Neural cell (in vitro differentiated cells): ENCODE data around the gene VWA3B.

ENCODE experiments used
- CTCF ChIP-seq: fragments of 450-650 bp; IDR thresholded peaks from 2 replicates; pipeline ENCODE4 v1.5.1; 2014; ENCODE audit warnings: antibody characterized with exemption, mild to moderate bottlenecking, moderate library complexity; ENCODE audit not compliant: poor library complexity, severe bottlenecking
- EZH2 ChIP-seq: fragments of 200-600, 300-800 bp; shearing (Covaris generic), sonication (generic); IDR thresholded peaks from 2 replicates; pipeline ENCODE4 v1.6.1; 2014; ENCODE audit warnings: antibody characterized with exemption, low read length, borderline replicate concordance, mild to moderate bottlenecking; ENCODE audit not compliant: insufficient read depth, poor library complexity, severe bottlenecking
- MXI1 ChIP-seq: fragments of 450-650 bp; conservative IDR thresholded peaks from 2 replicates; pipeline ENCODE4 v1.6.1; 2014; ENCODE audit warnings: antibody characterized with exemption, mild to moderate bottlenecking; ENCODE audit not compliant: poor library complexity, severe bottlenecking
- POLR2AphosphoS5 ChIP-seq: IDR thresholded peaks from 2 replicates; pipeline ENCODE4 v1.6.1; 2012
- RAD21 ChIP-seq: fragments of 450-650 bp; conservative IDR thresholded peaks from 2 replicates; pipeline ENCODE4 v1.6.1; 2014; ENCODE audit warnings: antibody characterized with exemption, mild to moderate bottlenecking, moderate library complexity

GRCh38 chr2:98122524-98122923, 35.6 kb downstream of the VWA3B start:
- TF ChIP-seq EZH2 (no peak), POLR2AphosphoS5 (no peak), CTCF (no peak), MXI1 (no peak), RAD21 (no peak)
